ENCODE results near the gene KLHL3. TPM values are rescaled to one million over a fixed set of nuclear protein-coding genes. Genes with fewer than 3 reads are reported as not detected.
A peak's percentile ranks its signal among the peaks of the same experiment; 100 is the strongest.

KLHL3 gene
- total RNA-seq, 6 experiments from 2014 or later = 0.25 to 1.3 (median 0.53) TPM

GRCh38 chr5:137587919-137588318 is 148.0 kb downstream of the KLHL3 start:
- no peaks in the 10 kb centered on the region for H3K9me3 Mint-ChIP-seq
- H3K27ac Mint-ChIP-seq = no peak overlapping the region
- TF ChIP-seq CTCF (IDR thresholded peaks at IDR 0.05) = no peak
- no peak overlapping the region for H3K4me3 Mint-ChIP-seq
- no peaks in the 10 kb centered on the region for H3K36me3 Mint-ChIP-seq (ENCODE audit: low read depth)
- peaks cover 9% of the 10 kb centered on the region for H3K27me3 Mint-ChIP-seq (ENCODE audit: insufficient read depth)
- no peaks in the 10 kb centered on the region for H3K4me1 Mint-ChIP-seq (ENCODE audit: low read depth)
- DNase-seq = no peak

- H3K27me3 Mint-ChIP-seq (ENCODE audit: insufficient read depth) = peaks cover 18% of the 10 kb centered on the region
- no peaks in the 10 kb centered on the region for H3K36me3 Mint-ChIP-seq (ENCODE audit: low read depth)
- no peak overlapping the region for H3K4me3 Mint-ChIP-seq
- H3K27ac Mint-ChIP-seq = no peak overlapping the region
- H3K4me1 Mint-ChIP-seq (ENCODE audit: low read depth) = peaks cover 9% of the 10 kb centered on the region
- TF ChIP-seq CTCF (IDR thresholded peaks at IDR 0.05) = no peak
- H3K9me3 Mint-ChIP-seq = no peaks in the 10 kb centered on the region
- no peak for DNase-seq
Measured at GRCh38 chr5:137584262-137584661, 151.6 kb downstream of the KLHL3 start.

GRCh38 chr5:137583129-137583528 is 152.8 kb downstream of the KLHL3 start:
- Mint-ChIP-seq H3K9me3 (no peaks in the 10 kb centered on the region), H3K27ac (no peak overlapping the region), H3K36me3 (ENCODE audit: low read depth) (no peaks in the 10 kb centered on the region), H3K4me3 (no peak overlapping the region), H3K4me1 (ENCODE audit: low read depth) (peaks cover 9% of the 10 kb centered on the region), H3K27me3 (ENCODE audit: insufficient read depth) (peaks cover 18% of the 10 kb centered on the region)
- TF ChIP-seq CTCF (IDR thresholded peaks at IDR 0.05) = no peak
- DNase-seq = no peak

- no peaks in the 10 kb centered on the region for H3K9me3 Mint-ChIP-seq
- H3K27me3 Mint-ChIP-seq (ENCODE audit: insufficient read depth) = peaks cover 13% of the 10 kb centered on the region
- no peak for TF ChIP-seq CTCF (IDR thresholded peaks at IDR 0.05)
- peaks cover 9% of the 10 kb centered on the region for H3K4me1 Mint-ChIP-seq (ENCODE audit: low read depth)
- no peak overlapping the region for H3K4me3 Mint-ChIP-seq
- no peak overlapping the region for H3K27ac Mint-ChIP-seq
- no peak for DNase-seq
- H3K36me3 Mint-ChIP-seq (ENCODE audit: low read depth) = no peaks in the 10 kb centered on the region
Measured at GRCh38 chr5:137582218-137582617, 153.7 kb downstream of the KLHL3 start.

- H3K4me1 Mint-ChIP-seq (ENCODE audit: low read depth) = peaks cover 9% of the 10 kb centered on the region
- no peaks in the 10 kb centered on the region for H3K36me3 Mint-ChIP-seq (ENCODE audit: low read depth)
- H3K27me3 Mint-ChIP-seq (ENCODE audit: insufficient read depth) = peaks cover 11% of the 10 kb centered on the region
- H3K9me3 Mint-ChIP-seq = no peaks in the 10 kb centered on the region
- no peak overlapping the region for H3K4me3 Mint-ChIP-seq
- no peak for TF ChIP-seq CTCF (IDR thresholded peaks at IDR 0.05)
- no peak overlapping the region for H3K27ac Mint-ChIP-seq
- DNase-seq = no peak
Measured at GRCh38 chr5:137581776-137582175, 154.1 kb downstream of the KLHL3 start.

- no peak for DNase-seq
- Mint-ChIP-seq H3K27me3 (ENCODE audit: insufficient read depth) (peaks cover 9% of the 10 kb centered on the region), H3K9me3 (no peaks in the 10 kb centered on the region), H3K4me1 (ENCODE audit: low read depth) (peaks cover 23% of the 10 kb centered on the region), H3K27ac (no peak overlapping the region), H3K4me3 (no peak overlapping the region), H3K36me3 (ENCODE audit: low read depth) (no peaks in the 10 kb centered on the region)
- peak; percentile 64 for TF ChIP-seq CTCF (IDR thresholded peaks at IDR 0.05)
Measured at GRCh38 chr5:137580030-137580429, 155.9 kb downstream of the KLHL3 start.

Data from HFFc6 (cell line).